GM12873 (cell line): ENCODE data around the gene PEX11G.

Experiments used
- TF ChIP-seq, protein P1 (sequence below): IDR thresholded peaks from 2 replicates; pipeline ENCODE4 v1.5.1; 2012; ENCODE audit warnings: low read depth, mild to moderate bottlenecking, moderate library complexity, low read length, control low read depth; ENCODE audit not compliant: insufficient read depth; ENCODE audit errors: missing control alignments

PEX11G gene

DNA sequence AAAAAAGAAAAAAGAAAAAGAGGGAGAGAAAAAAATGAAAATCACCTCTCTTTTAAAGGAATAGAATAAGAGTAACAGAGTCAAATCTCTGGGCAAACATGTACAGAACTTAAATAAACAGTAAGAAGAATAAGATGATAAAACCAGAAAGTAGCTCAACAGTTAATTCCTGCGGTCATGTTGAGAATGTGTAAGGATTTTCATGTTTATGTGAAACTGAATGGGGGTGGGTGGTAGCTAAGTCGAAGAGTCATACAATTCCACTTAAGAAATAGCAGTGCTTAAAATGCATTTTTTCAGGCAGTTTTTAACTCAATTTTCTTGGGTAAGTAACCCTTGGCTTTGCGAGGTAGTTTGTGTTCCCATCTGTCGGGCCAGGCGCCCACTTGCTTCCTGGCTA lies 60.9 kb downstream of the PEX11G start:
- TF ChIP-seq, protein P1, sequence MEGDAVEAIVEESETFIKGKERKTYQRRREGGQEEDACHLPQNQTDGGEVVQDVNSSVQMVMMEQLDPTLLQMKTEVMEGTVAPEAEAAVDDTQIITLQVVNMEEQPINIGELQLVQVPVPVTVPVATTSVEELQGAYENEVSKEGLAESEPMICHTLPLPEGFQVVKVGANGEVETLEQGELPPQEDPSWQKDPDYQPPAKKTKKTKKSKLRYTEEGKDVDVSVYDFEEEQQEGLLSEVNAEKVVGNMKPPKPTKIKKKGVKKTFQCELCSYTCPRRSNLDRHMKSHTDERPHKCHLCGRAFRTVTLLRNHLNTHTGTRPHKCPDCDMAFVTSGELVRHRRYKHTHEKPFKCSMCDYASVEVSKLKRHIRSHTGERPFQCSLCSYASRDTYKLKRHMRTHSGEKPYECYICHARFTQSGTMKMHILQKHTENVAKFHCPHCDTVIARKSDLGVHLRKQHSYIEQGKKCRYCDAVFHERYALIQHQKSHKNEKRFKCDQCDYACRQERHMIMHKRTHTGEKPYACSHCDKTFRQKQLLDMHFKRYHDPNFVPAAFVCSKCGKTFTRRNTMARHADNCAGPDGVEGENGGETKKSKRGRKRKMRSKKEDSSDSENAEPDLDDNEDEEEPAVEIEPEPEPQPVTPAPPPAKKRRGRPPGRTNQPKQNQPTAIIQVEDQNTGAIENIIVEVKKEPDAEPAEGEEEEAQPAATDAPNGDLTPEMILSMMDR: no peak

DNA sequence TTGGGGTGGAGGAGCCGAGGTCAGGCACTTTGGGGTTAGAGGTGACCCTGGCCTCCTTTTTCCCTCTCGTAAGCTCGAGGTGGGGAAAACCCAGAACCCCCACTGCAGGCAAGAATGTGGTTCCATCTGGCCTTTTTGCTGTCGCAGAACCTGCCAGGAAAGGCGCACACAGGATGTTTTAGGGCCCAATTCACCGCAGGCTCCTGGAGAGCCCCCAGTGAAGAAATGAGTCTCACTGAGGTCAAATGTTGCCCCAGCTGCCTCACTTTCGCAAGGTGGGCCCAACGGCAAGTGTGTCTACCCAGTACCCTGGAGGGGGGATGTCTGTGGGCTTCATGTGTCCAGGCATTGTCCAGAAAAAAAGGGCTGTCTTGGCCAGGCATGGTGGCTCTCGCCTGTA lies 61.8 kb downstream of the PEX11G start:
- TF ChIP-seq, protein P1: no peak
